Measurements from ENCODE around the gene LCLAT1. TPM values are rescaled to one million over a fixed set of nuclear protein-coding genes. Genes with fewer than 3 reads are reported as not detected.

Gene LCLAT1
- total and polyA plus RNA-seq, 4 donors, result 2.4 to 14.6 (median 10.7) TPM

- no peak for TF ChIP-seq ATF3 (IDR thresholded peaks at IDR 0.05)
- TF ChIP-seq RAD21 (IDR thresholded peaks at IDR 0.05), result no peak
- TF ChIP-seq REST (IDR thresholded peaks at IDR 0.05), result no peak
- TF ChIP-seq GABPA (IDR thresholded peaks at IDR 0.05 in 1 of 2, conservative IDR thresholded peaks at IDR 0.05 in 1 of 2), result no peak
- TF ChIP-seq HNF4A (conservative IDR thresholded peaks at IDR 0.05), result no peak
Observed at GRCh38 chr2:30470426-30470825, 23.4 kb downstream of the LCLAT1 start (continued).

GRCh38 chr2:30472326-30472725 is 25.3 kb downstream of the LCLAT1 start:
- no peak for TF ChIP-seq JUND (IDR thresholded peaks at IDR 0.05)
- TF ChIP-seq HNF4G (IDR thresholded peaks at IDR 0.05), result no peak
- no peak for TF ChIP-seq TAF1 (conservative IDR thresholded peaks at IDR 0.05)
- no peak for TF ChIP-seq ZBTB33 (IDR thresholded peaks at IDR 0.05)
- no peak for TF ChIP-seq YY1 (IDR thresholded peaks at IDR 0.05)
- TF ChIP-seq REST (IDR thresholded peaks at IDR 0.05), result no peak
- TF ChIP-seq SP1 (IDR thresholded peaks at IDR 0.05), result no peak
- TF ChIP-seq EGR1 (IDR thresholded peaks at IDR 0.05; ENCODE audit: low read depth in 2 of 2), result no peak
- TF ChIP-seq MAX (IDR thresholded peaks at IDR 0.05), result no peak
- no peak for TF ChIP-seq FOXA2 (IDR thresholded peaks at IDR 0.05)
- TF ChIP-seq GABPA (IDR thresholded peaks at IDR 0.05 in 1 of 2, conservative IDR thresholded peaks at IDR 0.05 in 1 of 2), result no peak
- TF ChIP-seq CTCF (IDR thresholded peaks at IDR 0.05; ENCODE audit: low read depth, low read length, missing input control), result no peak
- no peak for TF ChIP-seq RAD21 (IDR thresholded peaks at IDR 0.05)
- Histone ChIP-seq H3K27ac (ENCODE audit: low read depth in 1 of 2, low read length in 2 of 2) (no peak overlapping the region), H3K4me3 (ENCODE audit: low read depth in 1 of 3, low read length in 3 of 3) (no peak overlapping the region), H3K9me3 (ENCODE audit: control insufficient read depth in 4 of 4, low read length in 3 of 4) (no peaks in the 10 kb centered on the region), H3K36me3 (ENCODE audit: control insufficient read depth in 4 of 4, insufficient read depth in 3 of 4, low read depth in 1 of 4, low read length in 3 of 4) (no peaks in the 10 kb centered on the region), H3K27me3 (ENCODE audit: control insufficient read depth in 4 of 4, insufficient read depth in 4 of 4, low read length in 3 of 4) (no peaks in the 10 kb centered on the region), H3K4me1 (ENCODE audit: control insufficient read depth in 4 of 4, insufficient read depth in 4 of 4, low read length in 3 of 4) (no peaks in the 10 kb centered on the region), H3K9ac (ENCODE audit: low read depth in 1 of 2, low read length in 2 of 2) (no peak overlapping the region)
- DNase-seq (ENCODE audit: low spot score), result no peak
